A673 (cell line): Measurements from ENCODE around the gene RXRA. TPM values are rescaled to one million over a fixed set of nuclear protein-coding genes. Genes with fewer than 3 reads are reported as not detected.
A peak's percentile ranks its signal among the peaks of the same experiment; 100 is the strongest.

Source experiments
- BruUV-seq: library from RNA; stranded (reverse); fragments of 400-500 nt; replicated peaks from 2 replicates; lab custom pipeline; 2021; lab: Mats Ljungman, UMichigan
- CTCF ChIA-PET: fragments of 300-600 bp; sonication (Branson Sonifier 250); formaldehyde crosslinking; loops from one replicate; lab custom pipeline; 2022; ENCODE audit warnings: antibody characterized with exemption; lab: Charles Lee
- POLR2A ChIA-PET: fragments of 300-600 bp; sonication (Branson Sonifier 250); formaldehyde crosslinking; loops from one replicate; lab custom pipeline; 2022; ENCODE audit warnings: antibody characterized with exemption; ENCODE audit not compliant: low non-redundant PET; lab: Charles Lee
- DNase-seq: peaks from one replicate; pipeline ENCODE4 v3.0.0-alpha.2; 2015; ENCODE audit warnings: low spot score
- H3K27ac ChIP-seq: fragments of 200-600 bp; sonication (generic); 2 replicates; pipeline ENCODE4 v1.5.1; 2016; ENCODE audit warnings: mixed run types, low read depth, mild to moderate bottlenecking, mixed read lengths, antibody characterized with exemption, low read length; ENCODE audit not compliant: poor library complexity, severe bottlenecking
- H3K27me3 ChIP-seq: fragments of 200-600 bp; sonication (generic); replicated peaks from 2 replicates; pipeline ENCODE4 v1.6.1; 2017; ENCODE audit warnings: mixed run types, low read depth, mild to moderate bottlenecking, mixed read lengths, antibody characterized with exemption, low read length; ENCODE audit not compliant: insufficient read depth, poor library complexity
- H3K36me3 ChIP-seq: fragments of 200-600 bp; sonication (generic); 2 replicates; pipeline ENCODE4 v1.6.1; 2016; ENCODE audit warnings: mixed run types, mild to moderate bottlenecking, mixed read lengths, antibody characterized with exemption, low read length; ENCODE audit not compliant: insufficient read depth, poor library complexity, severe bottlenecking
- H3K4me1 ChIP-seq: fragments of 200-600 bp; sonication (generic); 2 replicates; pipeline ENCODE4 v1.6.1; 2017; ENCODE audit warnings: mixed run types, mild to moderate bottlenecking, mixed read lengths, antibody characterized with exemption, low read length; ENCODE audit not compliant: insufficient read depth, poor library complexity, severe bottlenecking
- H3K4me3 ChIP-seq: fragments of 200-600 bp; sonication (generic); 2 replicates; pipeline ENCODE4 v1.5.1; 2016; ENCODE audit warnings: low read depth, mixed run types, mild to moderate bottlenecking, mixed read lengths, low read length; ENCODE audit not compliant: poor library complexity, severe bottlenecking
- H3K9me3 ChIP-seq: fragments of 200-600 bp; sonication (generic); 2 replicates; pipeline ENCODE4 v1.6.1; 2016; ENCODE audit warnings: mixed run types, low read depth, mild to moderate bottlenecking, mixed read lengths, antibody characterized with exemption, low read length; ENCODE audit not compliant: poor library complexity, severe bottlenecking
- CTCF ChIP-seq: fragments of 300-800, 200-600 bp; sonication (generic); conservative IDR thresholded peaks from 2 replicates; pipeline ENCODE4 v1.5.1; 2017; ENCODE audit warnings: low read depth, mild to moderate bottlenecking, antibody characterized with exemption, low read length, moderate library complexity, mixed read lengths
- EZH2 ChIP-seq: fragments of 200-600 bp; sonication (generic); IDR thresholded peaks from 2 replicates; pipeline ENCODE4 v1.6.1; 2017; ENCODE audit warnings: borderline replicate concordance, low read depth, mild to moderate bottlenecking, mixed read lengths, antibody characterized with exemption, low read length; ENCODE audit not compliant: poor library complexity, severe bottlenecking
- intact Hi-C: fragments of 100-400 bp; cut with micrococcal nuclease; formaldehyde crosslinking; loops from one replicate; pipeline ENCODE4 v1.10.0; 2022; ENCODE audit not compliant: unreplicated experiment
- total RNA-seq: library from RNA; stranded (reverse); gene quantifications from 2 replicates; pipeline ENCODE4 v1.2.3, GENCODE V29; 2021

RXRA gene
- total RNA-seq, 1 experiment from 2014 or later, result 54.1 TPM

GRCh38 chr9:134383148-134383547, 56.9 kb downstream of the RXRA start:
- DNase-seq, result no peak
- no TSS peak for BruUV-seq
- TF ChIP-seq CTCF (no peak), EZH2 (no peak)
- Histone ChIP-seq H3K27ac (no peak overlapping the region), H3K4me3 (no peak overlapping the region), H3K36me3 (no peaks in the 10 kb centered on the region), H3K9me3 (no peaks in the 10 kb centered on the region), H3K27me3 (no peaks in the 10 kb centered on the region), H3K4me1 (peaks cover 21% of the 10 kb centered on the region)
- intact Hi-C loops, result no loop called here
- ChIA-PET POLR2A (no interaction called here), CTCF (no interaction called here)

DNA sequence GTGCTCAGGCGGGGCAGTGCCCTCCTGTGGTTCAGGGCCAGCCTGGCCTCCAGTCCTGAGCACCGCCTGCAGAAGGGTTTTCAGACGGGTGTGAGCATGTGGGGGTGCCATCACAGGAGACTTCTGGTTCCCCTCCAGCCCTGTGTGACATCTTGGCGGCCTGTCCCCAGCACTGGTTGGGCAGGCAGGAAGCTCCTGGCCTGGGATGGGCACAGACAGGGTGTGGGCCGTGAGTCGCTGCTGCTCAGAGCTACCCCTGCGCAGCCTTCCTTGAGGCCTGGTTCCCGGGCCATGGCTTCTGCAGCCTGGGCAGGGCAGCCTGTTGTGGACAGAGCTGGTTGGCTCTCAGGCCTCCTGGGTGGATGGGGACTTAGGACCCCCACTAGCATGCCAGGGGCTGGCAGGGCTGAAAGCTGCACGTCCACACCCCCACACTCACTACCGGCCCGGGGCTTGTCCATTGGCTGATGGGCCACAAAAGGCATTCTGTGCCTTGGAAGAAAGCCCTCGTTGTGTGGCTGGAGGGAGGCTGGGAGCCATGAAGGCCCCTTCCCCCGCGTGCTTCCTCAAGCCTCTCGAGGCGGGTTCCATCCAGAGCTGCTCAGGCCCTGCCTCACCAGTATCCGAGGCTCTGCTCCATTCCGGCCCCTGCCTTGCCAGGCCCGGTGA, 58.7 kb downstream of the RXRA start:
- Histone ChIP-seq H3K4me3 (no peak overlapping the region), H3K27ac (peak overlapping the region; percentile 10), H3K4me1 (peaks cover 3% of the 10 kb centered on the region), H3K36me3 (no peaks in the 10 kb centered on the region), H3K9me3 (no peaks in the 10 kb centered on the region), H3K27me3 (no peaks in the 10 kb centered on the region)
- no TSS peak for BruUV-seq
- intact Hi-C loops, result no loop called here
- ChIA-PET CTCF (no interaction called here), POLR2A (no interaction called here)
- TF ChIP-seq CTCF, result no peak
- TF ChIP-seq EZH2, result no peak
- DNase-seq, result no peak

GRCh38 chr9:134385915-134386314, 59.7 kb downstream of the RXRA start:
- ChIA-PET POLR2A (no interaction called here), CTCF (no interaction called here)
- Histone ChIP-seq H3K4me3 (no peak overlapping the region), H3K27ac (no peak overlapping the region), H3K27me3 (no peaks in the 10 kb centered on the region), H3K4me1 (no peaks in the 10 kb centered on the region), H3K9me3 (no peaks in the 10 kb centered on the region), H3K36me3 (no peaks in the 10 kb centered on the region)
- intact Hi-C loops, result no loop called here
- TF ChIP-seq EZH2 (no peak), CTCF (no peak)
- DNase-seq, result no peak
- BruUV-seq, result no TSS peak
